GM18511 (cell line): ENCODE measurements around the gene RASA3.
A peak's percentile ranks its signal among the peaks of the same experiment; 100 is the strongest.
"Not testable (repeated sequence)": the region's sequence is repeated elsewhere in the genome, so short reads cannot be mapped to it uniquely, and the experiment has no call there.

Experiments
- ATAC-seq: cut with Tn5 transposase; IDR thresholded peaks from one replicate; pipeline ENCODE4 v1.9.1; 2021; ENCODE audit warnings: mild to moderate bottlenecking, moderate library complexity; ENCODE audit not compliant: unreplicated experiment

The RASA3 gene

DNA sequence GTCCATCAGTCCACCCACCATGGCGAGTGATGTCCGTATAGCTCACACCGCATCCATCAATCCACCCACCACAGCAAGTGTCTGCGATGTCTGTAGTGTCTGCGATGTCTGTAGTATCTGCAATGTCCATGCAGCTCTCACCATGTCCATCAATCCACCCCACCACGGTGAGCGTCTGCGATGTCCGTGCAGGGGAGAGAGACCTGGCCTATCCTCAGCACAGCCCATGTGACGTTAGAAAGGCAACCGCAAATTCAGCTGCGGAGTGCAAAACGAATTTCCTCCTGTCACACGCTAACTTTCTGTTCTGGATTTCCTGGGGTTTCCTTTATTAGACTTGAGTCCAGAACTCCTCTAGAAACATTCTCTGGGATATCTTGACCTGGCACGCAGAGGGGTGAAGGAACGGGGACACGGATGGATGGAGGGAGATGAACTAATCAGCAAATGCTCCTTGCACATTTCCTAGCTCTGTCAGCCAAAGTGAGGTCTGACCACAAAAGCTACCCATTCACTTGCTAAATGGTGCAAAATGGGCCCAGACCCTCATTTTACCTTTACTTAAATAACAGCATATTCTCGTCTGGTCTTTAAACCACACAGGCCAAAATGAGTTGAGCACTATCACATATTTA lies 18.3 kb downstream of the RASA3 start:
- ATAC-seq, result no peak

DNA sequence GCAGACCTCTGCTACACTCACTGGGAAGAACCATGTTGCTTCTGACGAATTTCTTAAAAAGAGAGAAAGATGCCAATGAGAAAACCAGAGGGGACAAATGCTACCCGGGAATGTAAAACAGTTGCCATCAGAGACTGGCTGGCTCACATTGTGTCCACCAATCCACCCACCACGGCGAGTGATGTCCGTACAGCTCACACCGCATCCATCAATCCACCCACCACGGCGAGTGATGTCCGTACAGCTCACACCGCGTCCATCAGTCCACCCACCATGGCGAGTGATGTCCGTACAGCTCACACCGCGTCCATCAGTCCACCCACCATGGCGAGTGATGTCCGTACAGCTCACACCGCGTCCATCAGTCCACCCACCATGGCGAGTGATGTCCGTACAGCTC lies 19.0 kb downstream of the RASA3 start:
- not testable (repeated sequence) for ATAC-seq

DNA sequence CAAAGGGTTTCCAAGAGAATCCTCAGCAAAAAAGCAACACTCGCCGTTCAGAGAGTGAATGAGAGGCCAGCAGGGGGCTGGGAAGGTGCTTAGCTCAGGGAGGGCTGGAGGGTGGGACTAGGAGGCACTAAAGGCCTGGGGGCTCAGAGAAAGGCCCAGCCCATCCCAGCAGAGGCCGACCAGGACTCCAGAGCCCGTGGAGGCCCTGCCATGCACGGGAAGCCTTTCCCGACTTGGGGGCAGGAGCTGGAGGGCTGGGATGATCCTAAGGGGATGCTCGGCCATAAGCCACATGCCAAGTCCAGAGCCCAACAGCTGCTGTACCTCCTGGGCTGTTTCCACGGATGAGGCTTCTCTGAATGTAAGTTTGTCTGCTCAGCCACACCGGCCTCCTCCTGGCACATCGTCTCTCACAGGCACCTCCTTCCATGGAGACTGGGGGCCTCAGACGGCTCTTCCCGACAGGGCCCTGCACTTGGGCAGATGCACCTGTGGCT lies 19.5 kb downstream of the RASA3 start:
- no peak for ATAC-seq

DNA sequence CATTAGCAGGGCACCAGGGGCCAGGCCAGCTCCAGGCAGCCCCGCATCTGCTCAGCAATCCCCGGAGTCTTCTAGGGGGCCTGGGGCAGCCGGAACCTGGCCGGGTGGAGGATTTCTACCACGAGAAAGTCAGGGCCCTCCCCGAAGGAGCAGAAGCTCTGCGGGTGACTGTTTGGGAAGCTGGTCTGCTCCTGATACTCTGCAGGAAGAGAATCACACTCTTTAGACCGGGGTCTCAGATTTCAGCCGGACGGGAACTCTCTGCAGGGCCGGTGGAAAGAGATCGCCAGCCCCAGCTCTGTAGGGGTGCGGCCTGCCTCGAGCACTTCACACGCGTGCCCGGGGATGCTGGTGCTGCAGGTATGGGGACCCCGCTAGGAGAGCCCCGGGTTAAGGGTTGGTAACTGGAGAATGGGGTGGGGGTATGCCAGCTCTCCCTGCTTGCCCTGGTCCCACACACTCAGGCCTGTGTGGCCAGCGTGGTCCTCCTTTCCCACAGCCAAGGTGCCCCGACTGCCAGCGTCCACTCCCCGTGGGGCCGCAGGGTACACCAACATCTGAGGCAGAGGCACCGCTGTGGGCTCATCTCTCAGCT lies 20.1 kb downstream of the RASA3 start:
- no peak for ATAC-seq

DNA sequence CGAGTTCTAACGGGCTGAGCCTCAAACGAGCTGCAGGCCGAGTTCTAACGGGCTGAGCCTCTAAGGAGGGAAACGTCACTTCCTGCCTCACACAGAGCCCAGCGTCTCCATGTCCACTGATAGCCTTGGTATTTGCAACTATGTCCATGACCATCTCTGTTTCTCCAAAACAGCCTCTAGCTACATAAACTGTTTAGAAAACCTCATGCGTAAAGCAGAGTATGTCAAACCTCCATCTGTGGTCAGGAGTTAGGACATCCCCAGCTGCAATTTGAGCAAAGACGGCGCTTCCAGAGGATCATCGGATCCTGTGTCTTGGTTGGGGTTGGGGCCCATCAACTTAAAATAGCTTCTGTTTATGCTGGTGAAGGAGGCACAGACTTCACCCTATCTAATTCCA lies 20.8 kb downstream of the RASA3 start:
- no peak for ATAC-seq

DNA sequence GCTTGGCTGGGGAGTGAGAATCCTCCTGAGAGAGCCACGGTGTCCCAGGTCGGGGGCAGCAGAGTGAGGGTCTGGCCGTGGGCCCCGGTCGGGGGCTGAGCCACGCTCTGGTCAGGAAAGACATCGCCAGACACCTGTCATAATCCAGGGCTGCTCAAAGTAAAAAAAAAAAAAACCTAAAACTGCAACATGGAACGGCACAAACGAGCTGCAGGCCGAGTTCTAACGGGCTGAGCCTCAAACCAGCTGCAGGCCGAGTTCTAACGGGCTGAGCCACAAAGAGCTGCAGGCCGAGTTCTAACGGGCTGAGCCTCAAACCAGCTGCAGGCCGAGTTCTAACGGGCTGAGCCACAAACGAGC lies 21.6 kb downstream of the RASA3 start:
- ATAC-seq, result not testable (repeated sequence)

DNA sequence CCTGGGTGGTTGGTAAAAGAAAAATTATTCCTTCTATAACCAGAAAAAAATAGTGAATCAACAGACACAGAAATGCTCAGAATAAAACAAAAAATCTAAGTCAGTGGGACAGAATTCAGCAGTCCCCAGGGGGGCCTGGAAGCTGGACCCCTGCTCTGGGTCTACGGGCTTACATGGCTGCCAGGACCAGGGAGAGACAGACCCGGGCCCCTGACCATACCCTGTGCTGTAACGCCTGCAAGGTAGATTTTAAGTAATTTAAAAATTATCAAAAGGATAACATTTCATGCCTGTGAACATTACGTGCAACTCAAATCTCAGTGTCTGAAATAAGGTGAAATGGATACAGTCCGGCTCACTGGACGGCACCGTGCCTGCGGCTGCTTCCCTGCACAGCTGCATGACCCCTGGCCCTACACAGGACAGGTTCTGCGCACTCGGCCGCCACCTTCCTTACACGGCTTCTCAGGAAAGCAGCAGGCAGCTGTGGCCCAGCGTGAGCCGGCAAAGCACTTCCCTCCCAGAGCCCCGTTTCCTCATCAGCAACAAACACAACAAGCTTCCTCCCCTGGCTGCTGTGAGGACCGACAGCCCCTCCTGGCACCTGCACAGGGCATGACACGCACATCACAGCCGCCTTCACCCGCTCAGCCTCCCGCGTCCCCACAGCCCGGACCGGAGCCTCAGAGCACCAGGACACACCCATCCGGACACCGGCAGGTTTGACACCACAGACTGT lies 22.2 kb downstream of the RASA3 start:
- ATAC-seq, result peak; percentile 84

DNA sequence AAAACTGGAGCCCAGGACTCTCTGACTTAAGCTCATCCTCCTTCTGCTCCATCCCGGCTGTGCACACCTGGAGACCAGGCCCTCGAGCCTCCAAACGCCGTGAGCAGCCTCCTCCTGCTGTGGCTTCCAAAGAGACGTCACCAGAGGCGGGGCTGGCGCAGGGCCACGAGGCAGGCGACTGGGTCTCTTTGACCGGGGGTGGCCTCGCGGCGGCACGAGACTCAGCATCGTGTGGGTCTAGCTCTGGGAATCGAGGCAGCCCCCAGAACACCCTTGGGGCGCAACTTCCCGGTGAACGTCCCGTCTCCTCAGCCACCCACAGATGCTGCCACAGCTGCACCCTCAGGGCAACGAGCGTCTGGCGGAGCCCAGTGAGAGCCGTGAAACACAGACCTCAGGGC lies 22.8 kb downstream of the RASA3 start:
- ATAC-seq, result no peak

DNA sequence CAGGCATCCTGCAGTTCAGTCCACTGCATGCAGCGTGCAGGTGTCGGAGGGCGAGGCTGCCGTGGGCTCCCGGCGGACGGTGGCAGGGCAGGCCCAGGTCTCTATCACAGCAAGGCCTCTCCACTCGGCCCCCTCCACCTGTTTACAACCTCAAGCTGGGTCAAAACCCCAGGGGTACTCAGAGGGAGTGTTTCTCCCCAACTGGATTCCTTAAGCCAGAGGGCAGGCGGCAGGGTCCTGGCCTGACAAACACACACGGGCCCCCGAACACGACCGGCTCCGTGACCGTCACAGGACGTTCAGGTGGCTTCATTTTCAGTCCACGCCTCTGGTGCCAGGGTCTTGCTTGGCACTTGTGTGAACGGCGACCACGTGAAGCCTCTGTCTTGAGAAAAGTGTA lies 23.5 kb downstream of the RASA3 start:
- no peak for ATAC-seq

DNA sequence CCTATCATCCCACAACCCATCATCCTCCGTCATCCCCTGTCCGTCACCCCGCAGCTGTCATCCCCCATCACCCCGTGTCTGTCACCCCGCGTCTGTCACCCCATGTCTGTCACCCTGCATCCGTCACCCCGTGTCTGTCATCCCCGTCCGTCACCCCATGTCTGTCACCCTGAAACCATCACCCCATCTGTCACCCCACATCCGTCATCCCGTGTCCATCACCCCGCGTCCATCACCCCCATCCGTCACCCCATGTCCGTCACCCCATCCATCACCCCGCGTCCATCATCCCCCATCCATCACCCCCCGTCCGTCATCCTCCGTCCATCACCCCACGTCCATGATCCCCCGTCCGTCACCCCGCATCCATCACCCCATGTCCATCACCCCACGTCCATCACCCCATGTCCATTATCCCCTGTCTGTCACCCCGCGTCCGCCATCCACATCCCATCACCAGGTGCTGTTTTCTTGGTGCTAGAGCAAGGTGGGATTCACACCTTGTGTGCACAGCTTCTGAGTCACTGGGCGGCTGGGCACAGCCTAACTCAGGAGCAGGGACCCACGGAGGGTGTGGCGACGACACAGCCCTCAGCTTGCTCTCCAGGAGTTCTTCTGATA lies 24.2 kb downstream of the RASA3 start:
- ATAC-seq, result no peak

DNA sequence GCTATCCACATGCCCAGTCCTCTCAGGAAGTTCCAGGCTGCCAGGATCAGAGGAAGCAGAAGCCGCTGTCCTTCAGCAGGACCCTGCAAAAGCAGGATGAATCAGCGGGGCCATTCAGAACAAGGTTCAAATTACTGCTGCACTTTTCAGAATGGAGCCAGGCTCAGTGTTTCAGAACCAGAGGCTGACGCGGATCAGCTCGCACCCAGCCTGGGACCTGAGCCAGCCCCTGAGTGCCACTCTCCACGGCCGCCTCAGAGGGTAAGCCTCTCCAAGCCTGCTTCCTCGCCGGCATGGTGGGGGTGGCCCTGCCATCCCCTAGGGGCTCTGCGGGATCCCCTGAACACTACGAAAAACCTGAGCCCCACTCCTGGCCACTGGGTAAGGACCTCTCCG lies 24.7 kb downstream of the RASA3 start:
- ATAC-seq, result no peak

DNA sequence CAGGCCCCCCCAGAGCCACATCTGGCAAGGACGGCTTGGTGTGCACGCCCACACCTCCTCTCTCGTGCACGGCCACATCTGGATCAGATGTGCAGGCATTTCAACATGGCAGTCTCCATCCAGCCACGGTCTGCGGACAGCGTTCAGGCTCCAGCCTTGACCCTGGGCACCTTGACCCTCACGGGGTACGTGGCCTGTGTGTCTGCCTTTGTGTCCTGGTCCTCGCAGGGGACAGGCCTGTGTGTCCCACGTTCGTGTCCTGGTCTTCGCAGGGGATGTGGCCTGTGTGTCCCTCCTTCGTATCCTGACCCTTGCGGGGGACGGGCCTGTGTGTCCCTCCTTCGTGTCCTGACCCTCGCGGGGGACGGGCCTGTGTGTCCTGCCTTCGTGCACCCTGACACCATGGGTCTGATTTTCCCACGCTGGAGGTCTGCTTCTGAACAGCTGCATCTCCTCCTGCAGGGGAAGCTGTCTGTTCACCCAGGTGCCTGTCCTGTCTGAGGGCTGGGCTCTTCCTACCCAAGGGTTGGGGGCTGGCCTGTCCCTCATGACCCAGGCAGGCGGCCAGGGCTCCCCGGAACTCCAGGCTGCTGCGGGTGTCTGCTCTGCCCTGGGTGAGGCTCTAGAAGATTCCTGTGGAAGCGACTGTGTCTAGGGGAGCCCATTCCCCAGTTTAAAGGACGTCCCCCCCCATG lies 25.3 kb downstream of the RASA3 start:
- no peak for ATAC-seq

DNA sequence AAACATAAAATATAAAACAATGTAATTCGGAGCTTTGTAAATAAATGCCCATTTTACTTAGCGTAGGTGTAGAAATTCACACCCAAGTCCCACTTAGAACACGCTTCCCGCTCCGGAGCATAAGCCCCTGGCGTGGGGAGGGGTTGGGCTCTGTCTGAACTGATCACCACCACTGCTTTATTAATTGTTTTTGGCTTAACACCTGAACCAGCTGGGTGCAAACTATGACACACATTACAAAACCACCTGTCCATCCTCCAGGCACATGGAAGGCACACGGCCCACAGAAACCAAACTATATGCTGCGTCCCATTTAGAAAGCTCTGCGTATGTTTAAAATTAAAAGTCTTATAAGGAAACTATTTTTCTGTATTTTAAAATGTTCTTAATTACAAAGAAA lies 25.9 kb downstream of the RASA3 start:
- ATAC-seq, result no peak

DNA sequence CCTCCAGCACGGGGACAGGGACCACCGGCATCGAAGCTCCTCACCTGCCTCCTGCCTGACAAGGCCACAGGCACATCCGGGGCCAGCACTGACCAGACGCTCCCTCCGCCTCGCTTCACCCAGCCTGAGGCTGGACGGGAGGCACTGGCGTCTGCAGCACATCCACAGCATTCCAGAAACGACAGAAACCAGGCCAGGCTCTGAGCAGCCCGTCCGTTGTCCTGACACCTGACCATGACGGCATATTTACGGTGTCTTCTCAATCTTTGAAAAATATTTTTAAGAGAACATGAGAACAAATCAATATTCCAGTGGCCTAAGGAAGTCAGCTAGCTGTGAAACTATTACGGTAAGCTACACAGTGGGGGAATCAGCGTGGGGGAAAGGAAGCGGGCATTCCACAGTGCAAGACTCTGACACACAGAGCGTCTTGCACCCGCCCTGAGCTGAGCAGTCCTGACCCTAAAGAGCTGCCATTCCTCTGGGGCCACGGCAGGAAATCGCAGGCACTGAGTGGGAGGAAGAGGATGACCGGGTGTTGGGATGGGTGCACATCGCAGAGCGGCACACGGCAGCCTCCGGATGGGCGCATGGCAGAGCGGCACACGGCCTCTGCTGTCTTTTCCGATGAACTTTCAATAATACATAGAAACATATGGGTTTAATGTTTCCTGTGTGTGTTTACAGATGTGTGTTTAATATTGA lies 26.8 kb downstream of the RASA3 start:
- ATAC-seq, result no peak

DNA sequence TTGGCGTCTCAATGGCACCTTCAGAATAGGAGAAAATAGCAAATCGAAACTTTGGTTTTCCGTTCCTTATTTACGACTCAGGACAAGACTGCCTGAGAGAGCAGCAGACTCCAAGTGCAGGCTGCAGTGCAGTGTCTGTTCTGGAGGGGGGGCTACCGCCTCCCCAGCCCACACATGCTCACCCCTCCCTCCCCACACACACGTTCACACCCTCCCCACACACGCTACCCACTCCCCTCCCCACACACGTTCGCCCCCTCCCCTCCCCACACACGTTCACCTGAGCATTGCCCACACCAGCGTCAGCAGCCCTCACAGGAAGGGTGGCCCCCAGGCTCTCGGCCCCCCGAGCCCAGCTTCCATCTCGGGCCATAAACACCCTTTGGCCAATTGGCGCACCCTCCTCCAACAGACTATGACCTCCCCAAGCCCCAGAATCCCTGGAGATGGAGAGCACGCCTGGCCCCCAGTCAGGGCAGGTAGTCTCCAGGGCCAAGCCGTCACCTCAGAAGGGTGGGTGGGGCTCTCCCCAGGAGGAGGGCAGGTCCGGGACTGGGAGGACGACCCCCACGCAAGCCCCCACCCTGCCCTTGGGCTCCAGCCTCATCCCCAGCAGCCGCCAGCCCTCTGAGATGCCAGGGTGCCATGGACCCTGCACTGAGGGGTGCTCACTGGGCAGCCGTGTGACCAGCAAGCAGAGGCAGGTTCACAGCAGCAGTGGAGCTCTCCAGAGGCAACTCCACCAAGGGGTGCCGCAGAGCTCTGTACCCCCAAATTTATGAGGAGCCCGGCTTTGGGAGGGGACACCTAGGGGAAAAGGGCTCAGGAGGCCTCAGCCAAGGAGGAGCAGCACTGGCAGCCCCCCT lies 27.5 kb downstream of the RASA3 start:
- no peak for ATAC-seq

DNA sequence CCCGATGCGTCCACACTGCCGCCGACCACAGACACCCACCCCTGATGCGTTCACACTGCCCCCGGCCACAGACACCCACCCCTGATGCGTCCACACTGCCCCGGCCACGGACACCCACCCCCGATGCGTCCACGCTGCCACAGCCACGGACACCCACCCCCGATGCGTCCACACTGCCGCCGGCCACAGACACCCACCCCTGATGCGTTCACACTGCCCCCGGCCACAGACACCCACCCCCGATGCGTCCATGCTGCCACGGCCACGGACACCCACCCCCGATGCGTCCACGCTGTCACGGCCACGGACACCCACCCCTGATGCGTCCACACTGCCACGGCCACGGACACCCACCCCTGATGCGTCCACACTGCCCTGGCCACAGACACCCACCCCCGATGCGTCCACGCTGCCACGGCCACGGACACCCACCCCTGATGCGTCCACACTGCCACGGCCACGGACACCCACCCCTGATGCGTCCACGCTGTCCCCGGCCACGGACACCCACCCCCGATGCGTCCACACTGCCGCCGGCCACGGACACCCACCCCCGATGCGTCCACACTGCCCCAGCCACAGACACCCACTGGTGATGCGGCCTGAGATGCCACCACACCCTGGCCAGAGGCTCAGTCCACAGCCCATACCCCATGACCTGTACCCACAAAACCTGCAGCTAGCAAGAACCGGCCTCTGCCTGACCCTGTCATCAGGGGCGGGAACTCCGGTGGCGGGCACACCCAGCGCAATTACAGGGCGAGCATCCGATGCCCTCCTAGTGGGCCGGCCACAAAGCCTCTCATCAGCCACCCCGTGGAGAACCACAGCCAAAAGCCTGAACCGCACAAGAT lies 28.4 kb downstream of the RASA3 start:
- ATAC-seq, result no peak

DNA sequence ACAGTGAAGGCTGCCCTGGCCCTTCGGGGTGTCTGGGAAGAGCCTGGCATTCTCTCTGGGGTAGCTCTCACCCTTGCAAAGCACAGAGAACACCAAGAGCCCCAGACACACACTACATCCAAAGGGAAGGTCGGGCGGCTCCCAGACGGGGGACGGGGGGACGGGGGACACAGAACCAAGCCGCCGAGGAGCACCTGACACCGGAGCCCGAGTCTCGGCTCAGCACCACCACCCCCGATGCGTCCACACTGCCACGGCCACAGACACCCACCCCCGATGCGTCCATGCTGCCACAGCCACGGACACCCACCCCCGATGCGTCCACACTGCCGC lies 29.2 kb downstream of the RASA3 start:
- ATAC-seq, result not testable (repeated sequence)

DNA sequence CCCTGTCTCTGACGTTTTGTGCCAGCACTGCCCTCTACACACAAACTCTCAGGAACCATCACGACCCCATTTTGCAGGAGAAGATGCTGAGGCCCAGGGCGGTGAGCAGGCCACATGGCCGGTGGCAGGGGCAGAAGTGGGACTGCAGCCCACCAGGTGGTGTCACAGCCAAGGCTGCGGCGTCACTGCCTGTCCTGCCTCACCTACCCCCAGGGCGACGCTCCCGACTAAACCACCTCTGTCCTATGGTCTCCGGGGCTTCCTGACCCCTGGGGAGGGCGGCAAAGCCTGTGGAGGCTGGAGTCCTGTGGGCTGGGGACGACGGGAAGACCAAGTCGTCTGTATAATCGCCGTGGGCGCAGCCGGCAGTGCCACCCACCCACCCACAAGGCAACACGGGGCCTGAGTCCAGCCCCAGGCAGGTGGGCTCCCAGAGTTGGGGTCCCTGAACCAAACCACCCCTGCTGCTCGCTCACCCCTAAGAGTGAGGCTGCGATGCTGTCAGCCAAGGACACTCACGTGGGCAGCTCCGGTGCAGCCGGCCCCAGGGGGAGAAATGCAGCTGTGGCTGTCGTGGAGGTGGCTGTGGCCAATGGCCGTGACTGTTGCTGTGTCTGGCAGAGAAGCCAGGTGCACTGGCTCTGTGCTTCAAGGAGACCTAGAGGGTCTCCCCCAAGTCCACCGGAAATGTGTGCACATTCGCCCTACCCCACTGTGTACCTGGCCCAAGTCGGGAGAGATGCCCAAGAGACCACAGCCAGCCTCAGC lies 29.7 kb downstream of the RASA3 start:
- ATAC-seq, result no peak
